ENCODE data around the gene ATP5F1E.

The ATP5F1E gene

GRCh38 chr20:59010995-59011873 lies 20.9 kb downstream of the ATP5F1E start:
- H3K27me3 ChIP-seq (ENCODE audit: low read depth, low read length): peaks cover 7% of the 10 kb centered on the region
- H2AFZ ChIP-seq (ENCODE audit: low read depth, low read length): no peak overlapping the region
- no peaks in the 10 kb centered on the region for H4K20me1 ChIP-seq (ENCODE audit: insufficient read depth, low read length)
- no peak overlapping the region for H3K4me3 ChIP-seq (ENCODE audit: low read length)
- no peaks in the 10 kb centered on the region for H3K9me3 ChIP-seq (ENCODE audit: insufficient read depth, low read length)
- peaks cover 13% of the 10 kb centered on the region for H3K79me2 ChIP-seq (ENCODE audit: low read length)
- H3K4me1 ChIP-seq (ENCODE audit: low read length): peaks cover 35% of the 10 kb centered on the region
- H3K36me3 ChIP-seq (replicated peaks; ENCODE audit: low read depth, low read length): peaks cover under 1% of the 10 kb centered on the region
- TF ChIP-seq EZH2phosphoT487 (IDR thresholded peaks at IDR 0.05; ENCODE audit: low read depth): no peak
- TF ChIP-seq CTCF (IDR thresholded peaks at IDR 0.05; ENCODE audit: low read depth, low read length): no peak; the same call in 1 of the 2 replicates
- no peak overlapping the region for H3K4me2 ChIP-seq (ENCODE audit: low read length)
- H3K27ac ChIP-seq (ENCODE audit: low read length): no peak overlapping the region
- H3K9ac ChIP-seq (ENCODE audit: low read length): no peak overlapping the region

- Histone ChIP-seq H3K27me3 (ENCODE audit: low read depth, low read length) (peaks cover 7% of the 10 kb centered on the region), H4K20me1 (ENCODE audit: insufficient read depth, low read length) (no peaks in the 10 kb centered on the region), H3K27ac (ENCODE audit: low read length) (no peak overlapping the region), H3K9me3 (ENCODE audit: insufficient read depth, low read length) (no peaks in the 10 kb centered on the region), H3K79me2 (ENCODE audit: low read length) (peaks cover 21% of the 10 kb centered on the region), H3K4me1 (ENCODE audit: low read length) (peaks cover 42% of the 10 kb centered on the region), H2AFZ (ENCODE audit: low read depth, low read length) (no peak overlapping the region), H3K36me3 (replicated peaks; ENCODE audit: low read depth, low read length) (peaks cover 8% of the 10 kb centered on the region), H3K4me2 (ENCODE audit: low read length) (peak overlapping the region; percentile 11), H3K4me3 (ENCODE audit: low read length) (no peak overlapping the region), H3K9ac (ENCODE audit: low read length) (no peak overlapping the region)
- TF ChIP-seq CTCF (IDR thresholded peaks at IDR 0.05; ENCODE audit: low read depth, low read length) (peak; percentile 18; the same call in 1 of the 2 replicates), EZH2phosphoT487 (IDR thresholded peaks at IDR 0.05; ENCODE audit: low read depth) (no peak)
Measured at GRCh38 chr20:59010321-59010994, 21.7 kb downstream of the ATP5F1E start.

GRCh38 chr20:59008715-59009336 lies 23.3 kb downstream of the ATP5F1E start:
- Histone ChIP-seq H3K27me3 (ENCODE audit: low read depth, low read length) (peaks cover 7% of the 10 kb centered on the region), H2AFZ (ENCODE audit: low read depth, low read length) (no peak overlapping the region), H4K20me1 (ENCODE audit: insufficient read depth, low read length) (peaks cover 4% of the 10 kb centered on the region), H3K4me3 (ENCODE audit: low read length) (peak overlapping the region; percentile 82), H3K36me3 (replicated peaks; ENCODE audit: low read depth, low read length) (peaks cover 15% of the 10 kb centered on the region), H3K79me2 (ENCODE audit: low read length) (peaks cover 34% of the 10 kb centered on the region), H3K9me3 (ENCODE audit: insufficient read depth, low read length) (no peaks in the 10 kb centered on the region), H3K4me2 (ENCODE audit: low read length) (peak overlapping the region; percentile 99), H3K9ac (ENCODE audit: low read length) (peak overlapping the region; percentile 95; the same call in 1 of the 2 replicates), H3K27ac (ENCODE audit: low read length) (peak overlapping the region; percentile 92), H3K4me1 (ENCODE audit: low read length) (peaks cover 54% of the 10 kb centered on the region)
- TF ChIP-seq EZH2phosphoT487 (IDR thresholded peaks at IDR 0.05; ENCODE audit: low read depth): no peak
- no peak for TF ChIP-seq CTCF (IDR thresholded peaks at IDR 0.05; ENCODE audit: low read depth, low read length)
